Measurements from ENCODE around the gene TSPAN14. TPM values are rescaled to one million over a fixed set of nuclear protein-coding genes. Genes with fewer than 3 reads are reported as not detected.

The TSPAN14 gene
- total and polyA plus RNA-seq, 2 experiments from 2014 or later: 17.9 to 40.7 TPM

DNA sequence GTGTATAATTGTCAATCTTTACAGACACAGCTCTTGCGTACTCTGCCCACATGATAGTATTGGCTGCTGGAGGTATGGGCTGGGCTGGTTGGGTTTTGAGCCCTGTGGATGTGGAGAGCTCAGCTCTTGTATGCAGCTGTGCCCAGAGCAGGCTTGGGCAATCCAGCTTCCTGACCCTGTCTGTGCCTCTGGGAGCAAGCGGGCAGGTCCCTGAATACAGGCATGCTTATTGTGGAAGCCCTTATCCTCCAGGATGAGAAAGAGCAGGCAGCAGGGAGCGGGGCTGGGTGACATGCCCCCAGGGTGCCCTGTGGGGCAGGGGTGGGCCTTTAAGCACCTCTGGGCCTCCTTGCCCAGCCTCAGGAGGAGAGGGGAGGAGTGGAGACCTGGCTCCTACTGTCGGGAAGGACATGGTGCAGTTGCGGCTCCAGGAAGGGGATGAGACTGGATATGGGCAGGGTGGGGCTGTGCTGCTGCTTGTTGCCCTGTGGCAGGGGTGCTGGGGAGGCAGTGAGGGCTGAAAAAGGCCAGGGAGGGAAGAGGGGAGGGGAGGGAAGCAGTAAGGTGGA lies 50.9 kb downstream of the TSPAN14 start (continued):
- TF ChIP-seq ZNF462 (CRISPR knock-in tag; IDR thresholded peaks at IDR 0.05): no peak
- TF ChIP-seq STAT1 (IDR thresholded peaks at IDR 0.05; ENCODE audit: unreplicated experiment): no peak
- no peak for TF ChIP-seq EZH2 (IDR thresholded peaks at IDR 0.05; ENCODE audit: low read depth, unreplicated experiment)
- TF ChIP-seq ZNF114 (CRISPR knock-in tag; IDR thresholded peaks at IDR 0.05): no peak
- no peak for TF ChIP-seq EZH2phosphoT487 (IDR thresholded peaks at IDR 0.05; ENCODE audit: unreplicated experiment)

- no peaks in the 10 kb centered on the region for H3K27me3 ChIP-seq (ENCODE audit: insufficient read depth)
- ATAC-seq: no peak
- Mint-ChIP-seq H3K36me3 (ENCODE audit: low read depth) (peaks cover 30% of the 10 kb centered on the region), H3K9me3 (no peaks in the 10 kb centered on the region), H3K4me3 (no peak overlapping the region), H3K4me1 (peaks cover 37% of the 10 kb centered on the region), H3K27me3 (ENCODE audit: insufficient read depth, low read depth, poor library complexity) (peaks cover 5% of the 10 kb centered on the region), H3K27ac (no peak overlapping the region)
- H4K20me1 ChIP-seq (replicated peaks; ENCODE audit: insufficient read depth): peaks cover 13% of the 10 kb centered on the region
- H2AFZ ChIP-seq: no peak overlapping the region
- no peaks in the 10 kb centered on the region for H3K9me2 ChIP-seq (ENCODE audit: insufficient read depth)
- H3K4me3 ChIP-seq: no peak overlapping the region
- H3K27ac ChIP-seq (ENCODE audit: low read depth): no peak overlapping the region
- DNase-seq (ENCODE audit: low spot score): no peak
- no peak overlapping the region for H3K4me2 ChIP-seq
- peaks cover 34% of the 10 kb centered on the region; the same call in 1 of the 2 replicates for H3K79me2 ChIP-seq (replicated peaks; ENCODE audit: insufficient read depth)
- H3F3A ChIP-seq (replicated peaks; ENCODE audit: low read depth): no peaks in the 10 kb centered on the region
- no peaks in the 10 kb centered on the region for H3K36me3 ChIP-seq (ENCODE audit: insufficient read depth)
- peaks cover 6% of the 10 kb centered on the region; the same call in 1 of the 2 replicates for H3K4me1 ChIP-seq (ENCODE audit: insufficient read depth)
- TF ChIP-seq ZNF462 (CRISPR knock-in tag; IDR thresholded peaks at IDR 0.05): no peak
- no peak for TF ChIP-seq ZNF114 (CRISPR knock-in tag; IDR thresholded peaks at IDR 0.05)
- no peak for TF ChIP-seq JUNB (IDR thresholded peaks at IDR 0.05; ENCODE audit: unreplicated experiment)
These were observed 52.1 kb downstream of the TSPAN14 start for GRCh38 chr10:80506189-80506575.

All from GM23338 (cell line).